Measurements from ENCODE around the gene SERTAD1.
"Not testable (repeated sequence)": the region's sequence is repeated elsewhere in the genome, so short reads cannot be mapped to it uniquely, and the experiment has no call there.

SERTAD1 gene

DNA sequence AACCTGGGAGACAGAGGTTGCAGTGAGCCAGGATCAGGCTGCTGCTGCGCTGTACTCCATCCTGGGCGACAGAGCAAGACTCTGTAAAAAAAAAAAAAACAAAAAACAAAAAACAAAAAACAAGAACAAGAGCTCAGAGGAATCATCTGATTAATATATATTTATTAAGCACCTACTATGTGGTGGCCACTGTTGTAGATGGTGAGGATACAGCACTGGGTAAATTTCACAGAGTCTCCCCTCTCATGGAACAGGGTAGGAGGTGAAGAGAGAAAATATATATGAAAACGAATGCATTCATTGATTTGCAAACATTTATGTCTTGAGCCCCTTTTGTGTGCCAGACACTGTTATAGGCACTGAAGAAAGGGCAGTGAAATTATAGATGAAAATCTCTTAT, 5.9 kb upstream of the SERTAD1 start:
- H3K4me3 ChIP-seq (replicated peaks; ENCODE audit: low read depth, low read length) = no peak overlapping the region
- TF ChIP-seq, protein P1, sequence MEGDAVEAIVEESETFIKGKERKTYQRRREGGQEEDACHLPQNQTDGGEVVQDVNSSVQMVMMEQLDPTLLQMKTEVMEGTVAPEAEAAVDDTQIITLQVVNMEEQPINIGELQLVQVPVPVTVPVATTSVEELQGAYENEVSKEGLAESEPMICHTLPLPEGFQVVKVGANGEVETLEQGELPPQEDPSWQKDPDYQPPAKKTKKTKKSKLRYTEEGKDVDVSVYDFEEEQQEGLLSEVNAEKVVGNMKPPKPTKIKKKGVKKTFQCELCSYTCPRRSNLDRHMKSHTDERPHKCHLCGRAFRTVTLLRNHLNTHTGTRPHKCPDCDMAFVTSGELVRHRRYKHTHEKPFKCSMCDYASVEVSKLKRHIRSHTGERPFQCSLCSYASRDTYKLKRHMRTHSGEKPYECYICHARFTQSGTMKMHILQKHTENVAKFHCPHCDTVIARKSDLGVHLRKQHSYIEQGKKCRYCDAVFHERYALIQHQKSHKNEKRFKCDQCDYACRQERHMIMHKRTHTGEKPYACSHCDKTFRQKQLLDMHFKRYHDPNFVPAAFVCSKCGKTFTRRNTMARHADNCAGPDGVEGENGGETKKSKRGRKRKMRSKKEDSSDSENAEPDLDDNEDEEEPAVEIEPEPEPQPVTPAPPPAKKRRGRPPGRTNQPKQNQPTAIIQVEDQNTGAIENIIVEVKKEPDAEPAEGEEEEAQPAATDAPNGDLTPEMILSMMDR (IDR thresholded peaks at IDR 0.05; ENCODE audit: low read depth, low read length, missing control alignments) = no peak
- no peak for DNase-seq (ENCODE audit: extremely low read depth, low read depth)

GRCh38 chr19:40430242-40430641, 4.5 kb upstream of the SERTAD1 start:
- H3K4me3 ChIP-seq (replicated peaks; ENCODE audit: low read depth, low read length); DNase-seq (ENCODE audit: extremely low read depth, low read depth): not testable (repeated sequence)

- not testable (repeated sequence) for H3K4me3 ChIP-seq (replicated peaks; ENCODE audit: low read depth, low read length); DNase-seq (ENCODE audit: extremely low read depth, low read depth)
Measured at GRCh38 chr19:40428197-40428596, 2.4 kb upstream of the SERTAD1 start.

DNA sequence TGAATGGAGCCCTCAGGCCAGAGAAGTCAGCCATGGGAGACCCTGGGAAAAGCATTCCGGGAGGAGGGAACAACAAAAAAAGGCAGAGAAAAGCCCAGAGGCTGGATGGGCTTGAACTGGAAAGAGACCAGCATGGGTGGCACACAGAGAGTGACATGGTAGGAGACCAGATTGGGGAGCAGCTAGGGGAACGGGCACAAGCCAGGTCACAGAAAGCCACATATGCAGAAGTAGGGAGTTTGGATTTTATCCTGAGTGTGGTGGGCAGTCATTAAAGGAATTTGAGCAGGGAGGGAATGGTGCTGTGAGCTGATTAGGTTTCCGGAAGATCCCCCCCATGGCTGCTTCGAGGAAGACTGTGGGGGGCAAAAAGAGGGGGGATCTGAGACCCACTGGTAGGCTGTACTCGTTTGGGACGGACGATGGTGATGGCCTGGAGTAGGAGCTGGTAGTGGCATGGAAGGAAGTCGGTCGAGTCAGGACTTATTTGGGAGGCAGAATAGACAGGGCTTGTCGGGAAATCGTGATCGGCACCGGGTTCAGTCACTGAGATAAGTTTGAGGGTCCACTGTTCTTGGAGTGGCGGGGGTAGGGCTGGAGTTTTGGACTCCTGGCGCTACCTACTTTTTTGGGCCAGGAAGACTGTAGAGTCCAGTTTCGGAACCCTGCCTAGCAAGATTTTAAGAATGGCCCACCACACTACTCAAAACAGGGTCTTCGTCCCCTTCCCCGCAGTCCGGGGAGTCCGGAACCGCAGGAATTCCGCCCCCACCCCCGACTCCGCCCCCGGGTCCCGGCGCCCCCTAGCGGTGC, 949 bp downstream of the SERTAD1 start:
- TF ChIP-seq, protein P1 (IDR thresholded peaks at IDR 0.05; ENCODE audit: low read depth, low read length, missing control alignments) = no peak
- DNase-seq (ENCODE audit: extremely low read depth, low read depth) = no peak
- H3K4me3 ChIP-seq (replicated peaks; ENCODE audit: low read depth, low read length) = peak overlapping the region; percentile 88

- no peak for DNase-seq (ENCODE audit: extremely low read depth, low read depth)
- TF ChIP-seq, protein P1 (IDR thresholded peaks at IDR 0.05; ENCODE audit: low read depth, low read length, missing control alignments) = no peak
- H3K4me3 ChIP-seq (replicated peaks; ENCODE audit: low read depth, low read length) = peak overlapping the region; percentile 88
Measured at GRCh38 chr19:40423938-40424337, 1.9 kb downstream of the SERTAD1 start.

DNA sequence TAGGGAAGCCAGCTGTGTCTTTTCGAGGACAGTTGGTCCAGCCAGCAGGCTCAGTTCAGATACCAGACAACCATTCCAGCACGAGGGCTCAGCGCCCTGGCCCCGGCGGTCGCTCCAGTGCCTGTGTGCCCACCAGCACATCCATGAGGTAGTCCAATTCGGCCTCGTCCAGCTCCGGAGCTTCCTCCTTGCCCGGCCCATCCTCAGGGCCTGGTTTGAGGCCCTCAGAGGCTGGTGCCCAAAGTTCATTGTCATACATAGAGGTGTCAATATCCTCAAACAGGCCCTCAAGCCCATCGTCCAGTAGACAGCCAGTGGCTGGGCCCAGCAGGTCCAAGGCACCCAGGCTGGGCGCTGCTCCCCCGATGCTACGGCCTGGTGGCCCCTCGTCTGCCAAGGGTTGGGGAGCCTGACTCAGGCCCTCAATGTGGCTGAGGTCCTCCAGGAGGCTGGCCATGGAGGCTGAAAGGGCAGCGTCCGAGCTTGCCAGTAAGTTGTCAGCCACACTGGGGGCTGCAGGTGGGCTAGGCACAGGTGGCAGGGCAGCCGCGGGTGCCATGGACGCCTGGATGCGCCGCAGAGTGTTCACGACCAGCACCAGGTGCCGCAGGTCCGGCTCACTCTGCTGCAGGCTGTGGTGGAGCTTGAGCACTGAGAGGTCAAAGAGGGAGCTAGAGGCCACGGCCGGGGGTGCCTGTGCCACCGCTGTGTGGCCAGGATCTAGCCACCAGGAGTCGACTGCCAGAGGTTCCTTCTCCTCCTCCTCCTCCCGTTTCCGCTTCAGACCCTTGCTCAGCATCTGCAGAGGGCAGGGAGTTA, 2.8 kb downstream of the SERTAD1 start:
- no peak overlapping the region for H3K4me3 ChIP-seq (replicated peaks; ENCODE audit: low read depth, low read length)
- no peak for DNase-seq (ENCODE audit: extremely low read depth, low read depth)
- TF ChIP-seq, protein P1 (IDR thresholded peaks at IDR 0.05; ENCODE audit: low read depth, low read length, missing control alignments) = no peak

DNA sequence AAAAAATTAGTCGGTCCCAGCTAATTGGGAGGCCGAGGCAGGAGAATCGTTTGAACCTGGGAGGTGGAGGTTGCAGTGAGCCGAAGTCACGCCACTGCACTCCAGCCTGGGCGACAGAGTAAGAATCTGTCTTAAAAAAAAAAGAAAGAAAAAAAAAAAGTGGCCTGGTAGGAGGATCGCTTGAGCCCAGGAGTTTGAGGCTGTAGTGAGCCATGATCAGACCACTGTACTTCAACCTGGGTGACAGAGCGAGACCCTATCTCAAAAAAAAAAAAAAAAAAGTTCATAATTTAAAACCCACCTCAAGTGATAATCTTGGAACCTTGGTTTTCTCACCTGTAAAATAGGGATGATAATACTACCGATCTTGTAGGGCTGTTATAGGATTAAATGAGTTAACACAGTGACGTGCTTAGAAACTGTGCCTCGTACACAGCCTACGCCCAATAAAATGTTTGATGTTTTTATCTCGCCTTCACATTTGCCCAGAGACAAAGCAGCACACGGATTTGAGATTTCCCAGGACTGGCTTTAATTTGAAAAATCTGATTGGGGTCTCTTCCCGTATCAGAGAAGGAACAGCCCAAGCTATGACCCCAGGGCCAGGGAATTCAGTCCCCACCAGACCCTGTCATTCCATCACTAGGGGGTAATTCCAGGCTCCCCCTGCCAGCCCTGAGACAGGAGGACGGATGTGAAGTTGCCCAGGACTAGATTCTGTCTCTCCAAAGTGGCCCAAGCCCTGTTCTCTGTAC, 3.6 kb downstream of the SERTAD1 start:
- TF ChIP-seq, protein P1 (IDR thresholded peaks at IDR 0.05; ENCODE audit: low read depth, low read length, missing control alignments) = no peak
- H3K4me3 ChIP-seq (replicated peaks; ENCODE audit: low read depth, low read length) = no peak overlapping the region
- no peak for DNase-seq (ENCODE audit: extremely low read depth, low read depth)
